Sigmoid colon (tissue), 4 donors: ENCODE results near the gene RAB3IL1.

Source experiments
- CTCF ChIP-seq, 4 experiments: fragments of 450-650 bp in 3 of 4; fragments of 200-600 bp in 1 of 4; IDR thresholded peaks; one replicate each; pipeline ENCODE4 v1.5.1; 2016 to 2019; ENCODE audit warnings: antibody characterized with exemption in 4 of 4, mild to moderate bottlenecking in 3 of 4, moderate library complexity in 2 of 4
- EP300 ChIP-seq, 4 donors: sonication (generic); formaldehyde crosslinking; IDR thresholded peaks; one replicate each; pipeline ENCODE4 v1.6.1; 2017; ENCODE audit warnings: antibody characterized with exemption in 4 of 4
- POLR2A ChIP-seq, 2 donors: fragments of 450-650 bp; IDR thresholded peaks; one replicate each; pipeline ENCODE4 v1.6.1; 2016; ENCODE audit warnings: antibody characterized with exemption in 2 of 2, mild to moderate bottlenecking in 2 of 2, moderate library complexity in 2 of 2
- POLR2AphosphoS5 ChIP-seq, 4 donors: sonication (generic); formaldehyde crosslinking; IDR thresholded peaks; one replicate each; pipeline ENCODE4 v1.6.1; 2017; ENCODE audit warnings: antibody characterized with exemption in 4 of 4

GRCh38 chr11:61889831-61890230, 27.5 kb downstream of the RAB3IL1 start:
- no peak for TF ChIP-seq CTCF (IDR thresholded peaks at IDR 0.05)
- TF ChIP-seq EP300 (IDR thresholded peaks at IDR 0.05): no peak
- TF ChIP-seq POLR2A (IDR thresholded peaks at IDR 0.05): no peak
- no peak for TF ChIP-seq POLR2AphosphoS5 (IDR thresholded peaks at IDR 0.05)
